GM19043 (cell line): Measurements from ENCODE around the gene ZGPAT.

Experiments
- ATAC-seq: cut with Tn5 transposase; IDR thresholded peaks from one replicate; pipeline ENCODE4 v1.9.1; 2021; ENCODE audit warnings: low read depth; ENCODE audit not compliant: unreplicated experiment

The ZGPAT gene

GRCh38 chr20:63742381-63743024 lies 34.7 kb downstream of the ZGPAT start:
- ATAC-seq = no peak

GRCh38 chr20:63743210-63743970 lies 35.6 kb downstream of the ZGPAT start:
- no peak for ATAC-seq

- no peak for ATAC-seq
These were observed 36.3 kb downstream of the ZGPAT start for GRCh38 chr20:63744158-63744557.

- ATAC-seq = no peak
These were observed 37.0 kb downstream of the ZGPAT start for GRCh38 chr20:63744574-63745423.

GRCh38 chr20:63745424-63745805 lies 37.6 kb downstream of the ZGPAT start:
- no peak for ATAC-seq

GRCh38 chr20:63745961-63746731 lies 38.3 kb downstream of the ZGPAT start:
- ATAC-seq = no peak

- no peak for ATAC-seq
These were observed 39.0 kb downstream of the ZGPAT start for GRCh38 chr20:63746751-63747315.

- no peak for ATAC-seq
These were observed 39.8 kb downstream of the ZGPAT start for GRCh38 chr20:63747622-63748069.

GRCh38 chr20:63748070-63748933 lies 40.5 kb downstream of the ZGPAT start:
- ATAC-seq = no peak

- no peak for ATAC-seq
These were observed 41.1 kb downstream of the ZGPAT start for GRCh38 chr20:63748934-63749270.

- no peak for ATAC-seq
These were observed 42.0 kb downstream of the ZGPAT start for GRCh38 chr20:63749597-63750508.

GRCh38 chr20:63750807-63751470 lies 43.1 kb downstream of the ZGPAT start:
- no peak for ATAC-seq

GRCh38 chr20:63751471-63752271 lies 43.8 kb downstream of the ZGPAT start:
- no peak for ATAC-seq

GRCh38 chr20:63752411-63753101 lies 44.7 kb downstream of the ZGPAT start:
- ATAC-seq = no peak

- no peak for ATAC-seq
These were observed 45.5 kb downstream of the ZGPAT start for GRCh38 chr20:63753381-63753780.

GRCh38 chr20:63754008-63754407 lies 46.2 kb downstream of the ZGPAT start:
- no peak for ATAC-seq
